GM12878 (cell line): ENCODE results near the gene LRRK1. TPM values are rescaled to one million over a fixed set of nuclear protein-coding genes. Genes with fewer than 3 reads are reported as not detected.
A peak's percentile ranks its signal among the peaks of the same experiment; 100 is the strongest.

Source experiments
- ATAC-seq: fragments of 200-7000 bp; cut with Tn5 transposase; 3 replicates; pipeline ENCODE4 v1.9.1; 2020; ENCODE audit warnings: mild to moderate bottlenecking, moderate library complexity
- BruUV-seq: library from RNA; stranded (reverse); fragments of 400-500 nt; replicated peaks from 2 replicates; lab custom pipeline; 2021; lab: Mats Ljungman, UMichigan
- CTCF ChIA-PET: fragments of 300-600 bp; sonication (Branson Sonifier 250); formaldehyde crosslinking; extraction: SDS; loops from one replicate; lab custom pipeline; 2021; ENCODE audit warnings: inconsistent platforms; lab: Yijun Ruan, JAX
- POLR2A ChIA-PET: fragments of 350-600 bp; formaldehyde crosslinking; extraction: SDS; loops from one replicate; lab custom pipeline; 2021; ENCODE audit warnings: inconsistent platforms; lab: Charles Lee
- RAD21 ChIA-PET: fragments of 300-600 bp; sonication (Branson Sonifier 250); formaldehyde crosslinking; loops from one replicate; lab custom pipeline; 2023; ENCODE audit warnings: antibody characterized with exemption; ENCODE audit not compliant: unreplicated experiment; lab: Charles Lee
- SMC1A ChIA-PET: fragments of 300-600 bp; sonication (Branson Sonifier 250); formaldehyde crosslinking; loops from one replicate; lab custom pipeline; 2023; ENCODE audit not compliant: unreplicated experiment, uncharacterized antibody; lab: Charles Lee
- DNase-seq: peaks from one replicate; pipeline ENCODE4 v3.0.0-alpha.2; 2011; ENCODE audit warnings: low read depth, low spot score
- FAIRE-seq: peaks from 3 replicates; lab custom pipeline; 2011; peaks lifted over from hg19 to GRCh38; lab: Jason Lieb, UNC
- H2AFZ ChIP-seq: 2 replicates; pipeline ENCODE4 v1.6.0; 2011; ENCODE audit warnings: low read depth, low read length, control low read depth; ENCODE audit not compliant: control insufficient read depth
- H3K27ac ChIP-seq: 2 replicates; pipeline ENCODE4 v1.5.1; 2011; ENCODE audit warnings: control low read depth; ENCODE audit not compliant: control insufficient read depth, insufficient read depth
- H3K27me3 ChIP-seq, 2 experiments: replicated peaks in 1 of 2; 2 replicates each; pipeline versions ENCODE4 v1.6.0 to v1.6.1; 2011; ENCODE audit warnings: low read length in 1 of 2; ENCODE audit not compliant: control insufficient read depth in 2 of 2, insufficient read depth in 2 of 2
- H3K36me3 ChIP-seq, 2 experiments: 2 replicates each; pipeline ENCODE4 v1.5.1; 2011; ENCODE audit warnings: low read length in 1 of 2; ENCODE audit not compliant: control insufficient read depth in 2 of 2, insufficient read depth in 2 of 2
- H3K4me1 ChIP-seq: 2 replicates; pipeline ENCODE4 v1.6.1; 2011; ENCODE audit warnings: mild to moderate bottlenecking, low read length, moderate library complexity, mixed read lengths; ENCODE audit not compliant: control insufficient read depth, insufficient read depth
- H3K4me2 ChIP-seq: 2 replicates; pipeline ENCODE4 v1.6.0; 2011; ENCODE audit warnings: control low read depth; ENCODE audit not compliant: control insufficient read depth, insufficient read depth
- H3K4me3 ChIP-seq: fragments of 200-600 bp; sonication (generic); 2 replicates; pipeline ENCODE4 v1.5.1; 2016
- H3K79me2 ChIP-seq: 2 replicates; pipeline ENCODE4 v1.6.0; 2011; ENCODE audit warnings: low read length; ENCODE audit not compliant: control insufficient read depth, insufficient read depth
- H3K9ac ChIP-seq: 2 replicates; pipeline ENCODE4 v1.8.0; 2011; ENCODE audit warnings: low read length, control low read depth, mixed read lengths; ENCODE audit not compliant: control insufficient read depth, insufficient read depth
- H3K9me3 ChIP-seq: replicated peaks from 3 replicates; pipeline ENCODE4 v1.5.1; 2011; ENCODE audit warnings: mild to moderate bottlenecking, low read length; ENCODE audit not compliant: control insufficient read depth, insufficient read depth
- H4K20me1 ChIP-seq: 2 replicates; pipeline ENCODE4 v1.6.0; 2011; ENCODE audit not compliant: control insufficient read depth, insufficient read depth
- ATF7 ChIP-seq: fragments of 450-650 bp; IDR thresholded peaks from 2 replicates; pipeline ENCODE4 v1.6.1; 2016; ENCODE audit warnings: low read depth, mild to moderate bottlenecking
- BCL3 ChIP-seq: IDR thresholded peaks from 2 replicates; pipeline ENCODE4 v1.6.1; 2011; ENCODE audit warnings: borderline replicate concordance, low read depth, mild to moderate bottlenecking, moderate library complexity, low read length; ENCODE audit not compliant: insufficient read depth, poor library complexity, severe bottlenecking
- DPF2 ChIP-seq: fragments of 450-650 bp; IDR thresholded peaks from 2 replicates; pipeline ENCODE4 v1.6.1; 2017; ENCODE audit warnings: mild to moderate bottlenecking
- FOXK2 ChIP-seq: fragments of 450-650 bp; IDR thresholded peaks from 2 replicates; pipeline ENCODE4 v1.6.1; 2017; ENCODE audit warnings: mild to moderate bottlenecking, moderate library complexity
- NFIC ChIP-seq: IDR thresholded peaks from 2 replicates; pipeline ENCODE4 v1.6.1; 2012; ENCODE audit warnings: low read depth, mild to moderate bottlenecking, inconsistent platforms, low read length, moderate library complexity
- PAX8 ChIP-seq: fragments of 450-650 bp; IDR thresholded peaks from 2 replicates; pipeline ENCODE4 v1.6.1; 2017; ENCODE audit warnings: mild to moderate bottlenecking, moderate library complexity
- RAD51 ChIP-seq: fragments of 450-650 bp; IDR thresholded peaks from 2 replicates; pipeline ENCODE4 v1.6.1; 2016; ENCODE audit warnings: moderate library complexity, mild to moderate bottlenecking, inconsistent platforms
- RB1 ChIP-seq: fragments of 450-650 bp; formaldehyde crosslinking; IDR thresholded peaks from 2 replicates; pipeline ENCODE4 v1.6.1; 2017; ENCODE audit warnings: mild to moderate bottlenecking, borderline replicate concordance
- SMAD5 ChIP-seq: IDR thresholded peaks from 2 replicates; pipeline ENCODE4 v1.6.1; 2016; ENCODE audit warnings: antibody characterized with exemption, low read depth
- SMC3 ChIP-seq: IDR thresholded peaks from 2 replicates; pipeline ENCODE4 v1.6.1; 2011; ENCODE audit warnings: low read length, improper control_type of control experiment, borderline replicate concordance
- YY1 ChIP-seq: IDR thresholded peaks from 2 replicates; pipeline ENCODE4 v1.6.1; 2011; ENCODE audit warnings: low read depth, mild to moderate bottlenecking, low read length
- ZNF24 ChIP-seq: fragments of 450-650 bp; IDR thresholded peaks from 2 replicates; pipeline ENCODE4 v1.6.1; 2017; ENCODE audit warnings: antibody characterized with exemption, mild to moderate bottlenecking
- ZSCAN29 ChIP-seq: fragments of 450-650 bp; IDR thresholded peaks from 2 replicates; pipeline ENCODE4 v1.6.1; 2017; ENCODE audit warnings: mild to moderate bottlenecking, moderate library complexity
- WGBS: methylation state at CpG from one replicate; pipeline ENCODE4 v1.1.6; 2016; ENCODE audit warnings: low lambda C conversion rate; ENCODE audit not compliant: insufficient replicate concordance, insufficient coverage; ENCODE audit errors: missing lambda C conversion rate; 5-methylcytosine and 5-hydroxymethylcytosine counted together
- in situ Hi-C: fragments of 300-500 bp; cut with MboI; formaldehyde crosslinking; loops from 9 replicates; pipeline ENCODE4 v1.14.3; 2018; ENCODE audit warnings: mixed read lengths
- intact Hi-C: fragments of 100-400 bp; cut with micrococcal nuclease; formaldehyde crosslinking; loops from one replicate; pipeline ENCODE4 v1.14.2; 2022; ENCODE audit not compliant: unreplicated experiment
- polyA plus RNA-seq, 11 experiments: library from polyadenylated mRNA; depleted of rRNA in 4 of 11; unstranded in 6 of 11; stranded (reverse) in 5 of 11; fragments of >200 nt; fragmentation: Nextera tagmentation in 4 of 11; fragmentation: Illumina TruSeq in 1 of 11; extraction: Ambion mirVana in 4 of 11; extraction: Trizol in 1 of 11; gene quantifications; 1 replicate in 1 of 11; 2 replicates in 10 of 11; pipeline versions ENCODE4 v1.2.1 to v1.2.3, GENCODE V29; 2011 to 2016; ENCODE audit warnings: inconsistent platforms in 2 of 11, missing spikeins in 2 of 11, low read depth in 1 of 11
- total RNA-seq, 4 experiments: library from RNA; depleted of rRNA in 3 of 4; stranded (reverse); fragments of >200 nt in 3 of 4; fragmentation: Illumina TruSeq in 1 of 4; extraction: Trizol in 1 of 4; gene quantifications; 2 replicates each; pipeline versions ENCODE4 v1.2.1 to v1.2.3, GENCODE V29; 2013 to 2021
- TF ChIP-seq, protein P1 (sequence below): fragments of 450-650 bp; IDR thresholded peaks from 2 replicates; pipeline ENCODE4 v1.6.1; 2016; ENCODE audit warnings: mild to moderate bottlenecking, moderate library complexity, borderline replicate concordance
- TF ChIP-seq, protein P2 (sequence below): fragments of 450-650 bp; IDR thresholded peaks from 2 replicates; pipeline ENCODE4 v1.6.1; 2016; ENCODE audit warnings: mild to moderate bottlenecking

The LRRK1 gene
- total and polyA plus RNA-seq, 10 of the 15 experiments (the other 5 are each of a cell fraction or from before 2014, with no cell fraction given) = 2.2 to 58.3 (median 17.9) TPM

GRCh38 chr15:101089579-101090427 lies 170.6 kb downstream of the LRRK1 start (continued):
- no peak for TF ChIP-seq RAD51
- TF ChIP-seq ZNF24 = no peak
- TF ChIP-seq BCL3 = no peak
- no peak for TF ChIP-seq SMC3
- no peak for TF ChIP-seq ZSCAN29
- TF ChIP-seq ATF7 = no peak
- TF ChIP-seq NFIC = no peak

GRCh38 chr15:101090428-101090790 lies 171.3 kb downstream of the LRRK1 start:
- Histone ChIP-seq H3K27ac (no peak overlapping the region), H3K27me3 (no peaks in the 10 kb centered on the region), H3K4me1 (no peaks in the 10 kb centered on the region), H3K4me3 (no peak overlapping the region), H3K4me2 (no peak overlapping the region), H3K79me2 (no peaks in the 10 kb centered on the region), H4K20me1 (no peaks in the 10 kb centered on the region), H3K9me3 (no peaks in the 10 kb centered on the region), H2AFZ (no peak overlapping the region), H3K9ac (no peak overlapping the region), H3K36me3 (no peaks in the 10 kb centered on the region)
- FAIRE-seq (no peak), DNase-seq (no peak), ATAC-seq (no peak)
- ChIA-PET CTCF (interaction anchor here (0.7 to 7.7 kb wide), 13 partner anchors 11 to 203 kb away, joined by 3 to 126 read pairs (median 5); partner anchors contain the start of gene CHSY1), RAD21 (interaction anchor here (0.9 to 7.4 kb wide), 9 partner anchors 10 to 185 kb away, joined by 3 to 69 read pairs (median 5); partner anchors contain the start of gene CHSY1), POLR2A (interaction anchor here (0.5 to 1.2 kb wide), 3 partner anchors 9 to 171 kb away, joined by 3 to 4 read pairs (median 3); no protein-coding TSS in a partner anchor), SMC1A (interaction anchor here (0.9 to 2.3 kb wide), 8 partner anchors 31 to 173 kb away, joined by 3 to 30 read pairs (median 5); no protein-coding TSS in a partner anchor)
- intact Hi-C loops (no loop called here), in situ Hi-C loops (no loop called here)
- no TSS peak for BruUV-seq
- TF ChIP-seq DPF2 (no peak), PAX8 (no peak), RB1 (no peak), FOXK2 (no peak), SMAD5 (no peak), YY1 (0 out of 2 replicates have a peak, but pooled peaks have one; percentile 23)
- TF ChIP-seq, protein P1, sequence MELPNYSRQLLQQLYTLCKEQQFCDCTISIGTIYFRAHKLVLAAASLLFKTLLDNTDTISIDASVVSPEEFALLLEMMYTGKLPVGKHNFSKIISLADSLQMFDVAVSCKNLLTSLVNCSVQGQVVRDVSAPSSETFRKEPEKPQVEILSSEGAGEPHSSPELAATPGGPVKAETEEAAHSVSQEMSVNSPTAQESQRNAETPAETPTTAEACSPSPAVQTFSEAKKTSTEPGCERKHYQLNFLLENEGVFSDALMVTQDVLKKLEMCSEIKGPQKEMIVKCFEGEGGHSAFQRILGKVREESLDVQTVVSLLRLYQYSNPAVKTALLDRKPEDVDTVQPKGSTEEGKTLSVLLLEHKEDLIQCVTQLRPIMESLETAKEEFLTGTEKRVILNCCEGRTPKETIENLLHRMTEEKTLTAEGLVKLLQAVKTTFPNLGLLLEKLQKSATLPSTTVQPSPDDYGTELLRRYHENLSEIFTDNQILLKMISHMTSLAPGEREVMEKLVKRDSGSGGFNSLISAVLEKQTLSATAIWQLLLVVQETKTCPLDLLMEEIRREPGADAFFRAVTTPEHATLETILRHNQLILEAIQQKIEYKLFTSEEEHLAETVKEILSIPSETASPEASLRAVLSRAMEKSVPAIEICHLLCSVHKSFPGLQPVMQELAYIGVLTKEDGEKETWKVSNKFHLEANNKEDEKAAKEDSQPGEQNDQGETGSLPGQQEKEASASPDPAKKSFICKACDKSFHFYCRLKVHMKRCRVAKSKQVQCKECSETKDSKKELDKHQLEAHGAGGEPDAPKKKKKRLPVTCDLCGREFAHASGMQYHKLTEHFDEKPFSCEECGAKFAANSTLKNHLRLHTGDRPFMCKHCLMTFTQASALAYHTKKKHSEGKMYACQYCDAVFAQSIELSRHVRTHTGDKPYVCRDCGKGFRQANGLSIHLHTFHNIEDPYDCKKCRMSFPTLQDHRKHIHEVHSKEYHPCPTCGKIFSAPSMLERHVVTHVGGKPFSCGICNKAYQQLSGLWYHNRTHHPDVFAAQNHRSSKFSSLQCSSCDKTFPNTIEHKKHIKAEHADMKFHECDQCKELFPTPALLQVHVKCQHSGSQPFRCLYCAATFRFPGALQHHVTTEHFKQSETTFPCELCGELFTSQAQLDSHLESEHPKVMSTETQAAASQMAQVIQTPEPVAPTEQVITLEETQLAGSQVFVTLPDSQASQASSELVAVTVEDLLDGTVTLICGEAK = no peak
- TF ChIP-seq, protein P2, sequence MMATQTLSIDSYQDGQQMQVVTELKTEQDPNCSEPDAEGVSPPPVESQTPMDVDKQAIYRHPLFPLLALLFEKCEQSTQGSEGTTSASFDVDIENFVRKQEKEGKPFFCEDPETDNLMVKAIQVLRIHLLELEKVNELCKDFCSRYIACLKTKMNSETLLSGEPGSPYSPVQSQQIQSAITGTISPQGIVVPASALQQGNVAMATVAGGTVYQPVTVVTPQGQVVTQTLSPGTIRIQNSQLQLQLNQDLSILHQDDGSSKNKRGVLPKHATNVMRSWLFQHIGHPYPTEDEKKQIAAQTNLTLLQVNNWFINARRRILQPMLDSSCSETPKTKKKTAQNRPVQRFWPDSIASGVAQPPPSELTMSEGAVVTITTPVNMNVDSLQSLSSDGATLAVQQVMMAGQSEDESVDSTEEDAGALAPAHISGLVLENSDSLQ = no peak
- WGBS = 24% methylated on average over 2 of the region's 2 CpGs
